GM19372 (cell line): ENCODE data around the gene C5orf52.
"Not testable (repeated sequence)": the region's sequence is repeated elsewhere in the genome, so short reads cannot be mapped to it uniquely, and the experiment has no call there.

Source experiments
- ATAC-seq: cut with Tn5 transposase; IDR thresholded peaks from one replicate; pipeline ENCODE4 v1.9.1; 2021; ENCODE audit warnings: mild to moderate bottlenecking, low read depth, moderate library complexity; ENCODE audit not compliant: unreplicated experiment

C5orf52 gene

DNA sequence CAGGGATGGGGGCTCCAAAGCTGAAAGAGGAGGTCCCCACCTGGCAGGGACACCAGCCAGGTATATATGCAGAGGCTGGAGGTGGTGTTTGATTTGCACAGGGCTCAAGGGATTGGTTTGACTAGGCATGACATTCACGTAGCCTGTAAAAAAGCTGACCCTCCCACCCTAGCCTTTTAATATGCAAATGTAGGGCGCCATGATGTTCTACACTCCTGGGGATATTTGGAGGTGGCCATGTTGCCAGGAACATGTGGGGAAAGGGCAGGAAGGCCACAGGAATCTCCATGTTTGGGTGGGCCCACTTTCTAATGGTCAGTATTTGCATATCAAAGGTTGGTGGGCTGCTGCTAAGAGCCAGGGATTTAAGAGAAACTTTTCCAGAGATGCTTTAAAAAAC is 47.9 kb downstream of the C5orf52 start:
- ATAC-seq: no peak

DNA sequence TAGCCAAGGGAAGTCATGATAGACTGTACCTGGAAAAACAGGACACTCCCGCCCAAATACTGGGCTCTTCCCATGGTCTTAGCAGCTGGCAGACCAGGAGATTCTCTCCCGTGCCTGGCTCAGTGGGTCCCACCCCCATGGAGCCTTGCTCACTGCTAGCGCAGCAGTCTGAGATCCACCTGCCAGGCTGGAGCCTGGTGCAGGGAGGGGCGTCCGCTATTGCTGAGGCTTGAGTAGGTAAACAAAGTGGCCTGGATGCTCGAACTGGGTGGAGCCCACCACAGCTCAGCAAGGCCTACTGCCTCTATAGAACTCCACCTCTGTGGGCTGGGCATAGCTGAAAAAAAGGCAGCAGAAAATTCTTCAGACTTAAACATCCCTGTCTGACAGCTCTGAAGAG is 49.8 kb downstream of the C5orf52 start:
- no peak for ATAC-seq

GRCh38 chr5:157722895-157723294 is 51.6 kb downstream of the C5orf52 start:
- not testable (repeated sequence) for ATAC-seq

GRCh38 chr5:157726607-157727006 is 55.3 kb downstream of the C5orf52 start:
- ATAC-seq: not testable (repeated sequence)

DNA sequence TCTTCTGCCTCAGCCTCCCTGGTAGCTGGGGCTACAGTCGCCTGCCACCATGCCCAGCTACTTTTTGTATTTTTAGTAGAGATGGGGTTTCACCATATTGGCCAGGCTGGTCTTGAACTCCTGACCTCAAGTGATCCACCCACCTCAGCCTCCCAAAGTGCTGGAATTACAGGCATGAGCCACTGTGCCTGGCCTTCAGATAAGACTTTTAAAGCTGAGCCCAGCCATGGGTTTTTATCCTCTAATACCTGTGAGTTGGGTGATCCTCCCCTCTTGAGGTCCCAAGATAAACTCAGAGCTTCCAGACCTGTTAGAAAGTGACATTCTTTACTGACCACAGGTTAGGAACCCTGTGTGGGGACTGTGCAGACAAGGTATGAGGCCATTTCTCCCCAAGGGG is 56.5 kb downstream of the C5orf52 start:
- ATAC-seq: not testable (repeated sequence)
